Loucy (cell line): ENCODE results near the gene PFKFB1.

ENCODE experiments used
- EZH2phosphoT487 ChIP-seq: fragments of 200-600 bp; IDR thresholded peaks from 2 replicates; pipeline ENCODE4 v1.6.1; 2018; ENCODE audit warnings: antibody characterized with exemption, mild to moderate bottlenecking, moderate library complexity, borderline replicate concordance
- TF ChIP-seq, protein P1 (sequence below): fragments of 200-600 bp; sonication (generic); conservative IDR thresholded peaks from 2 replicates; pipeline ENCODE4 v1.5.1; 2014; ENCODE audit warnings: mild to moderate bottlenecking, antibody characterized with exemption, low read length

DNA sequence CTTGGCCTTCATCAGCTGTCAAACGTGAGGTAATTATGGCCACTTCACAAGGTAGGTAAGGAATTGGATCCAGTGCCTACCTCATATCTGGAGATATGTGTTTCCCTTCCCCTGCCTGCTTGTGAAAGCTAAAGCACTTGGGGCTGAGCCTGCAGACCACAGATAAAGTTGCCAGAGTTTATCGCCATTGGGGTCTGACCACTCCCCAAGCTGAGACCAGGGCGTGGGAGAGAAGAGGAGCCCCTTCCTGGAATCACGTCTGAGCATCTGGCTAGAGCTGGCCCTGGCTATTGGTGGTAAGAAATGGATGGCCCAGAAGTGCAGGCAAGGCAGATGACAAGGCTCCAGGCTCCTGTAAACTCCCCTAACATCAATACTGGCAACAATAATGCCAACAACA is 34.1 kb upstream of the PFKFB1 start:
- TF ChIP-seq, protein P1, sequence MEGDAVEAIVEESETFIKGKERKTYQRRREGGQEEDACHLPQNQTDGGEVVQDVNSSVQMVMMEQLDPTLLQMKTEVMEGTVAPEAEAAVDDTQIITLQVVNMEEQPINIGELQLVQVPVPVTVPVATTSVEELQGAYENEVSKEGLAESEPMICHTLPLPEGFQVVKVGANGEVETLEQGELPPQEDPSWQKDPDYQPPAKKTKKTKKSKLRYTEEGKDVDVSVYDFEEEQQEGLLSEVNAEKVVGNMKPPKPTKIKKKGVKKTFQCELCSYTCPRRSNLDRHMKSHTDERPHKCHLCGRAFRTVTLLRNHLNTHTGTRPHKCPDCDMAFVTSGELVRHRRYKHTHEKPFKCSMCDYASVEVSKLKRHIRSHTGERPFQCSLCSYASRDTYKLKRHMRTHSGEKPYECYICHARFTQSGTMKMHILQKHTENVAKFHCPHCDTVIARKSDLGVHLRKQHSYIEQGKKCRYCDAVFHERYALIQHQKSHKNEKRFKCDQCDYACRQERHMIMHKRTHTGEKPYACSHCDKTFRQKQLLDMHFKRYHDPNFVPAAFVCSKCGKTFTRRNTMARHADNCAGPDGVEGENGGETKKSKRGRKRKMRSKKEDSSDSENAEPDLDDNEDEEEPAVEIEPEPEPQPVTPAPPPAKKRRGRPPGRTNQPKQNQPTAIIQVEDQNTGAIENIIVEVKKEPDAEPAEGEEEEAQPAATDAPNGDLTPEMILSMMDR: no peak
- no peak for TF ChIP-seq EZH2phosphoT487
